ENCODE data around the gene UBR3.

UBR3 gene

GRCh38 chr2:170017860-170018532 is 190.7 kb downstream of the UBR3 start:
- H3K4me3 Mint-ChIP-seq = no peak overlapping the region
- H3K27ac Mint-ChIP-seq = no peak overlapping the region
- no peaks in the 10 kb centered on the region for H3K36me3 Mint-ChIP-seq (ENCODE audit: insufficient read depth)
- H3K9me3 Mint-ChIP-seq = no peaks in the 10 kb centered on the region
- H3K4me1 Mint-ChIP-seq (ENCODE audit: low read depth in 2 of 2) = no peaks in the 10 kb centered on the region
- no peak for ATAC-seq (replicated peaks)
- no peak for DNase-seq
- H3K27me3 Mint-ChIP-seq = no peaks in the 10 kb centered on the region

GRCh38 chr2:170019060-170019805 is 192.0 kb downstream of the UBR3 start:
- Mint-ChIP-seq H3K4me1 (ENCODE audit: low read depth in 2 of 2) (no peaks in the 10 kb centered on the region), H3K36me3 (ENCODE audit: insufficient read depth) (no peaks in the 10 kb centered on the region), H3K4me3 (no peak overlapping the region), H3K9me3 (no peaks in the 10 kb centered on the region), H3K27me3 (no peaks in the 10 kb centered on the region), H3K27ac (no peak overlapping the region)
- no peak for ATAC-seq (replicated peaks)
- DNase-seq = no peak

DNA sequence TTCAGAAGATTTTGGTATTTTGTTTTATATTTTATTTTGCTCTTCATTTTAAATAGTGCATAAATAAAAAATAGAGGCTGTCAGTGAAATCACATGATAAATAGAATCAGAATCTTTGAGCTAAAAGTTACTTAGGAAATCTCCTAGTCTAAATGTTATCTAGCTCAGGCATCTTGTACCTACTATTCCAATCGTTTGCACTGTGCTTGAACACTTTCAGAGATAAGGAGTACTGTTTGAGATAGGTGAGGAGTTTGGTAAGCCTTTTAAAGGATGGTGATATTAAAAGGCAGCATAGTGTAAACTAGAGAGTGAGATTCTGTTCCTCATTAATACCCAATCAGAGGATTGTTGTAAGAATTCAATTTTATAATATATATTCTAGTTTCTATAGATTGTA is 193.5 kb downstream of the UBR3 start:
- Mint-ChIP-seq H3K36me3 (ENCODE audit: insufficient read depth) (no peaks in the 10 kb centered on the region), H3K9me3 (no peaks in the 10 kb centered on the region), H3K4me1 (ENCODE audit: low read depth in 2 of 2) (no peaks in the 10 kb centered on the region), H3K27me3 (no peaks in the 10 kb centered on the region), H3K27ac (no peak overlapping the region), H3K4me3 (no peak overlapping the region)
- ATAC-seq (replicated peaks) (no peak), DNase-seq (no peak)

- Mint-ChIP-seq H3K27me3 (no peaks in the 10 kb centered on the region), H3K9me3 (no peaks in the 10 kb centered on the region), H3K4me1 (ENCODE audit: low read depth in 2 of 2) (no peaks in the 10 kb centered on the region), H3K27ac (no peak overlapping the region), H3K4me3 (no peak overlapping the region), H3K36me3 (ENCODE audit: insufficient read depth) (no peaks in the 10 kb centered on the region)
- no peak for ATAC-seq (replicated peaks)
- DNase-seq = no peak
Observed at GRCh38 chr2:170022692-170023091, 195.4 kb downstream of the UBR3 start.

DNA sequence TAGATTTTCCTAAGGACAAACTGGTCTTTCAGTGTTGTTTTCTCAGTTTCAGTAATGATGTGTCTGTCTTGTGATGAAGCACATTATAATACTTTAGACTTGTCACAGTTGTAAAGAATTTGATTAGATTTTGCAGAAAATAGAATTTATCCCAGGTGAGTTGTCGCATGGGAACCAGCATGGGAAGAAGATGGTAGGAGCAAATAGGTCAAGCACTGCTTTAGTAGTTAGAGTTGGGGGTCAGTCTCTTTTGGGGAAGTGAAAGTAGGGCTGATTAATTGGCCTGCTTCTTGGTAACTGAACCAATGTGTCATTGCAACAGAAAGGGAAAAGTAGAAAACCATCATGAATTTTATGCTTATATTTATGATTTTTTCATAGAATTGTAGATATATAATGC is 197.5 kb downstream of the UBR3 start:
- H3K4me1 Mint-ChIP-seq (ENCODE audit: low read depth in 2 of 2) = no peaks in the 10 kb centered on the region
- ATAC-seq (replicated peaks) = no peak
- H3K4me3 Mint-ChIP-seq = no peak overlapping the region
- H3K27ac Mint-ChIP-seq = no peak overlapping the region
- H3K27me3 Mint-ChIP-seq = no peaks in the 10 kb centered on the region
- H3K9me3 Mint-ChIP-seq = no peaks in the 10 kb centered on the region
- no peak for DNase-seq
- H3K36me3 Mint-ChIP-seq (ENCODE audit: insufficient read depth) = peaks cover 6% of the 10 kb centered on the region

GRCh38 chr2:170025223-170025622 is 198.0 kb downstream of the UBR3 start:
- Mint-ChIP-seq H3K9me3 (no peaks in the 10 kb centered on the region), H3K27ac (no peak overlapping the region), H3K4me1 (ENCODE audit: low read depth in 2 of 2) (no peaks in the 10 kb centered on the region), H3K36me3 (ENCODE audit: insufficient read depth) (peaks cover 6% of the 10 kb centered on the region), H3K4me3 (no peak overlapping the region), H3K27me3 (no peaks in the 10 kb centered on the region)
- DNase-seq (no peak), ATAC-seq (replicated peaks) (no peak)

- H3K27me3 Mint-ChIP-seq = no peaks in the 10 kb centered on the region
- H3K4me1 Mint-ChIP-seq (ENCODE audit: low read depth in 2 of 2) = no peaks in the 10 kb centered on the region
- peaks cover 12% of the 10 kb centered on the region for H3K36me3 Mint-ChIP-seq (ENCODE audit: insufficient read depth)
- no peak overlapping the region for H3K27ac Mint-ChIP-seq
- no peak overlapping the region for H3K4me3 Mint-ChIP-seq
- DNase-seq = no peak
- no peak for ATAC-seq (replicated peaks)
- no peaks in the 10 kb centered on the region for H3K9me3 Mint-ChIP-seq
Observed at GRCh38 chr2:170026361-170026760, 199.1 kb downstream of the UBR3 start.

- DNase-seq (no peak), ATAC-seq (replicated peaks) (no peak)
- no peak overlapping the region for H3K27ac Mint-ChIP-seq
- H3K36me3 Mint-ChIP-seq (ENCODE audit: insufficient read depth) = peaks cover 12% of the 10 kb centered on the region
- H3K9me3 Mint-ChIP-seq = no peaks in the 10 kb centered on the region
- H3K4me1 Mint-ChIP-seq (ENCODE audit: low read depth in 2 of 2) = peaks cover 0 to 2% of the 10 kb centered on the region in 2 donors
- H3K27me3 Mint-ChIP-seq = no peaks in the 10 kb centered on the region
- no peak overlapping the region for H3K4me3 Mint-ChIP-seq
Observed at GRCh38 chr2:170029551-170029950, 202.3 kb downstream of the UBR3 start.

DNA sequence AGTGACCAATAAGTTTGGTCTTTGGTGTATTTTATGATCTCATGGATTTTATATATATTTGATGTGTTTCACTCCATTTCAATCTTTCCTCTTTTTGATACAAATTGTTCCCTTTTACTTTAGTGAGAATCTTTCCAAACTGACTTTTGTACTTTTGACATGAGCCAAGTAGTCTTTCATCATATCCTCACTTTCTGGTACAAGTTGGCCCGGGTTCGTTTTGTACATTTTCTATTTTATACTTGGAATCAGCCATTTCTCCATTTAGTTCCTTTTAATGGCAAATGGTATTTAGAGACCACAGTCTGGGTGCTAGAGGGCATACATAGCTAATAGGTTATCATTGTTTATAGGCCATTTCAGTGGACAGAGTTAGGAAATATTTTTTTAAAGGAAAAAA is 202.8 kb downstream of the UBR3 start:
- Mint-ChIP-seq H3K4me1 (ENCODE audit: low read depth in 2 of 2) (peaks cover 0 to 2% of the 10 kb centered on the region in 2 donors), H3K4me3 (no peak overlapping the region), H3K9me3 (no peaks in the 10 kb centered on the region), H3K27me3 (no peaks in the 10 kb centered on the region), H3K27ac (no peak overlapping the region), H3K36me3 (ENCODE audit: insufficient read depth) (peaks cover 12% of the 10 kb centered on the region)
- DNase-seq (no peak), ATAC-seq (replicated peaks) (no peak)

GRCh38 chr2:170031288-170031687 is 204.0 kb downstream of the UBR3 start:
- H3K4me1 Mint-ChIP-seq (ENCODE audit: low read depth in 2 of 2) = peaks cover 2 to 3% of the 10 kb centered on the region in 2 donors
- no peak overlapping the region for H3K27ac Mint-ChIP-seq
- no peak for ATAC-seq (replicated peaks)
- H3K4me3 Mint-ChIP-seq = no peak overlapping the region
- H3K27me3 Mint-ChIP-seq = no peaks in the 10 kb centered on the region
- H3K36me3 Mint-ChIP-seq (ENCODE audit: insufficient read depth) = peaks cover 12% of the 10 kb centered on the region
- H3K9me3 Mint-ChIP-seq = no peaks in the 10 kb centered on the region
- DNase-seq = no peak

- DNase-seq (no peak), ATAC-seq (replicated peaks) (no peak)
- Mint-ChIP-seq H3K36me3 (ENCODE audit: insufficient read depth) (peaks cover 10% of the 10 kb centered on the region), H3K27ac (no peak overlapping the region), H3K4me3 (no peak overlapping the region), H3K9me3 (no peaks in the 10 kb centered on the region), H3K4me1 (ENCODE audit: low read depth in 2 of 2) (peaks cover 2 to 3% of the 10 kb centered on the region in 2 donors), H3K27me3 (no peaks in the 10 kb centered on the region)
Observed at GRCh38 chr2:170034596-170034995, 207.3 kb downstream of the UBR3 start.

- H3K36me3 Mint-ChIP-seq (ENCODE audit: insufficient read depth) = peaks cover 13% of the 10 kb centered on the region
Observed at GRCh38 chr2:170038734-170039133, 211.5 kb downstream of the UBR3 start.

DNA sequence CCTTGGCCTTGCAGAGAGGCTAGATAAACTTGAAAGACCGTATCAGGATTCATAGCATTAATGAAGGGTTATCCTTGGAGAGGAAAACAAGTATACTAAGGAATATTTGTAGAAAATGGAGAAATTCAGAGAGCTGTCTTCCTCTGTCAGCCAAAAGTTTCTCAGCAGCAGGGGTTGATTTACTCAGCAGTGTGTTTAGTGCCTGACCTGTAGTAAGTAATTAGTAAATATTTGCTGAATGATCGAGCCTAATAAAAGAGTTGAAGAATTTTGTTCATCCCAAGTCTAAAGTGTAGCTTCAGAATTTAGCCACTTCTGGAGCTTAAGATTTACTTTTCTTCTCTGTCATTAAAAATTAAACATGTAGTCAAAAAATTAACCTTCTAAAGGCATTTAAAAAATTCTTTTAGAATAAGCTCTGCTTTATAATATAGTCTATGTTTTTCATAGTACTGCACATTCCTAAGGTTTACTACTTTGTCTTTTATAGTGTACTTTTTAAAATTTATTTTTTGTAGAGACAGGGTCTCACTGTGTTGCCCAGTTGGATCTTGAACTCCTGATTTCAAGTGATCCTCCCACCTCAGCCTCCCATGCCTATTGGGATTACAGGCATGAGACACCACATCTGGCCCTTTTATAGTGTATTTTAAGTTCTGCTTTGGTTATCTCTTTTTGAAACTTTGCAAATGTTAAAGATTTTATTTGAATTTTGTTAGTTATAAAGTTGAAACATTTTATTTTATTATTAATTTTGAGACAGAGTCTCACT is 212.3 kb downstream of the UBR3 start:
- H3K9me3 Mint-ChIP-seq = no peaks in the 10 kb centered on the region
- H3K4me3 Mint-ChIP-seq = no peak overlapping the region
- peaks cover 13% of the 10 kb centered on the region for H3K36me3 Mint-ChIP-seq (ENCODE audit: insufficient read depth)

More at GRCh38 chr2:170038734-170039133, 211.5 kb downstream of the UBR3 start:
- no peak overlapping the region for H3K4me3 Mint-ChIP-seq
- H3K27ac Mint-ChIP-seq = no peak overlapping the region
- no peaks in the 10 kb centered on the region for H3K27me3 Mint-ChIP-seq
- H3K4me1 Mint-ChIP-seq (ENCODE audit: low read depth in 2 of 2) = peaks cover 2 to 3% of the 10 kb centered on the region in 2 donors
- DNase-seq (no peak), ATAC-seq (replicated peaks) (no peak)
- H3K9me3 Mint-ChIP-seq = no peaks in the 10 kb centered on the region

More for the DNA sequence above, 212.3 kb downstream of the UBR3 start:
- ATAC-seq (replicated peaks) = no peak
- Mint-ChIP-seq H3K27ac (no peak overlapping the region), H3K4me1 (ENCODE audit: low read depth in 2 of 2) (peaks cover 0 to 3% of the 10 kb centered on the region in 2 donors), H3K27me3 (no peaks in the 10 kb centered on the region)
- DNase-seq = no peak

All from effector memory CD8-positive, alpha-beta T cell (primary cell).